ENCODE data around the gene ADIRF. TPM values are rescaled to one million over a fixed set of nuclear protein-coding genes. Genes with fewer than 3 reads are reported as not detected.
"Not testable (repeated sequence)": the region's sequence is repeated elsewhere in the genome, so short reads cannot be mapped to it uniquely, and the experiment has no call there.

Gene ADIRF
- polyA plus RNA-seq, 5 donors, result 5.4 to 31.3 (median 12.0) TPM

GRCh38 chr10:87020056-87020455, 51.8 kb downstream of the ADIRF start, which contains the start of gene FAM25A:
Gene FAM25A, plus strand, starts transcription at chr10:87020294. Its CDS starts 31 bp downstream, at chr10:87020325.
- not testable (repeated sequence) for DNase-seq

Other genes with a start within 250 kb of the ADIRF start
- gene BMPR1A, start 211.9 kb upstream of the ADIRF start, polyA plus RNA-seq (ENCODE audit: insufficient read depth in 1 of 5, insufficient read length in 5 of 5, low replicate concordance in 1 of 5), result 10 to 100 TPM; 53.2 to 90.9 (median 75.3) TPM
- 10 to 100 TPM; 26.4 to 32.5 (median 30.8) TPM for gene MMRN2, start 10.9 kb upstream of the ADIRF start, polyA plus RNA-seq (ENCODE audit: insufficient read depth in 1 of 5, insufficient read length in 5 of 5, low replicate concordance in 1 of 5)
- 1 to 10 TPM; 4.3 to 5.6 (median 4.7) TPM for gene SNCG, start 9.9 kb upstream of the ADIRF start, polyA plus RNA-seq (ENCODE audit: insufficient read depth in 1 of 5, insufficient read length in 5 of 5, low replicate concordance in 1 of 5)
- gene FAM25A, start 51.8 kb downstream of the ADIRF start, polyA plus RNA-seq (ENCODE audit: insufficient read depth in 1 of 5, insufficient read length in 5 of 5, low replicate concordance in 1 of 5), result not detected
- 10 to 100 TPM; 82.4 to 97.7 (median 89.7) TPM for gene GLUD1, start 126.4 kb downstream of the ADIRF start, polyA plus RNA-seq (ENCODE audit: insufficient read depth in 1 of 5, insufficient read length in 5 of 5, low replicate concordance in 1 of 5)
- gene SHLD2, start 126.7 kb downstream of the ADIRF start, polyA plus RNA-seq (ENCODE audit: insufficient read depth in 1 of 5, insufficient read length in 5 of 5, low replicate concordance in 1 of 5), result 10 to 100 TPM; 26.5 to 35.4 (median 29.0) TPM